ENCODE measurements around the gene GFER. TPM values are rescaled to one million over a fixed set of nuclear protein-coding genes. Genes with fewer than 3 reads are reported as not detected.
A peak's percentile ranks its signal among the peaks of the same experiment; 100 is the strongest.

GFER gene
- total and polyA plus RNA-seq, 2 of the 8 experiments (the other 6 are each of a cell fraction or from before 2014, with no cell fraction given), result 17.7 to 37.9 TPM

DNA sequence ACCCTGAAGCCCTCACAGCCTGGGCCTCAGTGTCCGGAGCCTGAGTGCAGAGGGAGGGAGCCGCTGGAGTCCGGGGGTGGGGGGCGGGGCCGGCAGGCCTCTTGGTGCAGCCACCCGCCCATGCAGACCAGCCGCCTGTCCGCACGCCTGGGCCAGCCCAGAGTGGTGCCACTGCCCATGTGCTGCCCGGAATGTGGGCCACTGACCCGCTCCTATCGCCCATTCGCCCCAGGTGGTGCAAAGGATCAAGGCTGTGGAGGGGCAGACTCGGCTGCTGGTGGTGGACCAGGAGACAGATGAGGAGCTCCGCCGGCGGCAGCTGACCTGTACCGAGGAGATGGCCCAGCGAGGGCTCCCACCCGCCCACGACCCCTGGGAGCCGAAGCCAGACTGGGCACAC is 45.4 kb downstream of the GFER start:
- Histone ChIP-seq H3K18ac (ENCODE audit: extremely low read depth, low read length) (no peak overlapping the region), H3K4me1 (replicated peaks in 1 of 4; ENCODE audit: control insufficient read depth in 3 of 4, insufficient read depth in 4 of 4, low read length in 3 of 4) (peaks cover 0 to 8% (median 5%) of the 10 kb centered on the region in 4 experiments; a peak in 5 of 7 replicates), H4K8ac (ENCODE audit: extremely low read depth, insufficient read depth, low read length) (no peak overlapping the region), H3K56ac (replicated peaks; ENCODE audit: insufficient read length, low read depth, low read length) (no peak overlapping the region), H3K79me2 (ENCODE audit: control insufficient read depth in 1 of 2, insufficient read depth in 2 of 2, low read length in 2 of 2) (no peaks in the 10 kb centered on the region), H2BK12ac (ENCODE audit: low read depth, low read length) (no peak overlapping the region), H2BK15ac (ENCODE audit: low read length) (no peak overlapping the region; the same call in 1 of the 2 replicates), H3K4me2 (ENCODE audit: insufficient read depth in 1 of 2, low read depth in 2 of 2, low read length in 2 of 2) (no peak overlapping the region), H2AK5ac (ENCODE audit: low read depth, low read length) (no peak overlapping the region), H2BK20ac (ENCODE audit: low read length) (no peak overlapping the region), H2AFZ (ENCODE audit: low read length) (no peak overlapping the region), H3K27me3 (replicated peaks in 1 of 4; ENCODE audit: control insufficient read depth in 3 of 4, extremely low read depth in 1 of 4, insufficient read depth in 3 of 4, low read length in 3 of 4) (peaks cover 0 to 27% (median 19%) of the 10 kb centered on the region in 4 experiments; a peak in 5 of 7 replicates), H4K20me1 (replicated peaks in 1 of 2; ENCODE audit: control insufficient read depth in 1 of 2, insufficient read depth in 2 of 2, low read length in 2 of 2) (peaks cover 0 to 11% of the 10 kb centered on the region in 2 experiments), H2BK5ac (ENCODE audit: low read depth, low read length) (no peak overlapping the region), H3K23ac (ENCODE audit: insufficient read length) (no peak overlapping the region), H3K36me3 (ENCODE audit: control insufficient read depth in 2 of 4, insufficient read depth in 4 of 4, low read length in 3 of 4) (no peaks in the 10 kb centered on the region), H4K5ac (ENCODE audit: insufficient read length, low read depth, low read length) (no peak overlapping the region), H3K9ac (replicated peaks in 1 of 4; ENCODE audit: extremely low read depth in 1 of 4, low read depth in 3 of 4, low read length in 3 of 4) (no peak overlapping the region), H3K14ac (ENCODE audit: insufficient read length) (no peak overlapping the region), H3K23me2 (ENCODE audit: low read depth, low read length) (peaks cover 7% of the 10 kb centered on the region; the same call in 1 of the 2 replicates), H3K4ac (replicated peaks; ENCODE audit: insufficient read length, low read depth, low read length) (no peak overlapping the region), H3K4me3 (ENCODE audit: extremely low read depth in 1 of 4, insufficient read depth in 2 of 4, low read depth in 3 of 4, low read length in 4 of 4) (no peak overlapping the region), H3K27ac (ENCODE audit: low read depth, low read length) (no peak overlapping the region), H2BK120ac (replicated peaks; ENCODE audit: low read depth, low read length) (no peak overlapping the region), H3K9me3 (ENCODE audit: insufficient read depth in 2 of 2, low read depth in 1 of 2, low read length in 1 of 2) (no peaks in the 10 kb centered on the region), H3K79me1 (ENCODE audit: low read depth, low read length) (no peaks in the 10 kb centered on the region), H4K91ac (replicated peaks; ENCODE audit: insufficient read length, low read length) (no peak overlapping the region)
- ChIA-PET CTCF (ENCODE audit: partially characterized antibody) (interaction anchor here (0.6 to 2.3 kb wide), 7 partner anchors 12 to 111 kb away, joined by 3 to 7 read pairs (median 4); partner anchors contain the start of genes NTHL1 and TSC2), POLR2A (ENCODE audit: partially characterized antibody) (interaction anchor here (1.0 kb wide), 1 partner anchor 96 kb away, joined by 3 read pairs; no protein-coding TSS in a partner anchor)
- FAIRE-seq (no peak), DNase-seq (ENCODE audit: low read depth in 1 of 2, low spot score in 2 of 2) (peak in 1 of 2 experiments; percentile 47)
- no CpG with 5 or more reads among the region's 22 CpGs for WGBS, 2 experiments (ENCODE audit: extremely low coverage in 1 of 2, insufficient coverage in 1 of 2, insufficient read length in 1 of 2, insufficient replicate concordance in 2 of 2, low coverage in 1 of 2, low lambda C conversion rate in 2 of 2, missing lambda C conversion rate in 1 of 2)
- TF ChIP-seq NRF1 (IDR thresholded peaks at IDR 0.05; ENCODE audit: low read depth, low read length) (no peak), EP300 (IDR thresholded peaks at IDR 0.05; ENCODE audit: borderline replicate concordance in 1 of 2, low read depth in 2 of 2, low read length in 2 of 2) (no peak), SUZ12 (IDR thresholded peaks at IDR 0.05; ENCODE audit: low read length) (no peak), KDM4A (IDR thresholded peaks at IDR 0.05; ENCODE audit: low read depth, low read length, severe bottlenecking) (no peak), JUN (IDR thresholded peaks at IDR 0.05; ENCODE audit: low read depth, low read length) (no peak), RXRA (IDR thresholded peaks at IDR 0.05; ENCODE audit: insufficient read depth, low read depth, low read length) (no peak), POLR2AphosphoS5 (IDR thresholded peaks at IDR 0.05; ENCODE audit: low read depth, low read length) (no peak), SIX5 (IDR thresholded peaks at IDR 0.05; ENCODE audit: low read depth, low read length) (no peak), HDAC2 (IDR thresholded peaks at IDR 0.05; ENCODE audit: borderline replicate concordance in 1 of 2, low read depth in 2 of 2, low read length in 2 of 2) (no peak), HDAC6 (IDR thresholded peaks at IDR 0.05; ENCODE audit: low read depth, low read length) (no peak), CEBPB (IDR thresholded peaks at IDR 0.05; ENCODE audit: low read depth, low read length) (no peak), GTF2F1 (IDR thresholded peaks at IDR 0.05; ENCODE audit: borderline replicate concordance, low read depth, low read length) (no peak)
- TF ChIP-seq, protein P1, sequence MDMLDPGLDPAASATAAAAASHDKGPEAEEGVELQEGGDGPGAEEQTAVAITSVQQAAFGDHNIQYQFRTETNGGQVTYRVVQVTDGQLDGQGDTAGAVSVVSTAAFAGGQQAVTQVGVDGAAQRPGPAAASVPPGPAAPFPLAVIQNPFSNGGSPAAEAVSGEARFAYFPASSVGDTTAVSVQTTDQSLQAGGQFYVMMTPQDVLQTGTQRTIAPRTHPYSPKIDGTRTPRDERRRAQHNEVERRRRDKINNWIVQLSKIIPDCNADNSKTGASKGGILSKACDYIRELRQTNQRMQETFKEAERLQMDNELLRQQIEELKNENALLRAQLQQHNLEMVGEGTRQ (IDR thresholded peaks at IDR 0.05; ENCODE audit: low read length), result no peak
